ENCODE measurements around the gene PDGFC.

PDGFC gene

DNA sequence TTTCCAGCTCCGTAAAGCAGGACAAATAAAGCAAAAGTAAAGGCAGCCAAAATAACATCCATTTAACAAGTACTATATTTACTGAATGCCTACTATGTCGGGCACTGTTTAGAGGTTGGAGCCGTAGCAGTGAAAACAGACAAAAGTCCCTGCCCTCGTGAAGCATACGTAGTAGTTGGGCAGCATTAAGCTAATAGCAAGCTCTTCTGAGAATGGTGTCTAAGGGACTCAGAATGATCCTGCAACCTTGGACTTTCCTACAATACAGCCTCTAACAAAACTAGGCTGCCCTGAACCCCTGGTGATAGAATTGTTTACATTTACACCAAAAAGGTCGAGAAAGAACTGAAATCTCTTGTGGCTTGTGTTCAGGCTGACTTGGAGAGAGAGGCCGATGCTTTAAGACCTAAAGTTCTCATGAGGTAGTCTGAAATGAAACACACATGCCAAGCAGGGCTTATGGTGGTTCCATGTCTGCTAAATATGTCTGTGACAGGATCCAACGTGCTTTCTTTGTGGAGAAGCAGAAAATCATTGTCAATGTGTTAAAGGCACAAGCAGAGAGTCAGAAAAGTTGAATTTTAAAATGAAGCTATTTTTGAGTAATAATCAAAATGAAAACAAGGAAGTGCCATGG lies 898 bp upstream of the PDGFC start:
- DNase-seq = no peak

- no peak for DNase-seq
These were observed 379 bp downstream of the PDGFC start for GRCh38 chr4:156971165-156971675.

DNA sequence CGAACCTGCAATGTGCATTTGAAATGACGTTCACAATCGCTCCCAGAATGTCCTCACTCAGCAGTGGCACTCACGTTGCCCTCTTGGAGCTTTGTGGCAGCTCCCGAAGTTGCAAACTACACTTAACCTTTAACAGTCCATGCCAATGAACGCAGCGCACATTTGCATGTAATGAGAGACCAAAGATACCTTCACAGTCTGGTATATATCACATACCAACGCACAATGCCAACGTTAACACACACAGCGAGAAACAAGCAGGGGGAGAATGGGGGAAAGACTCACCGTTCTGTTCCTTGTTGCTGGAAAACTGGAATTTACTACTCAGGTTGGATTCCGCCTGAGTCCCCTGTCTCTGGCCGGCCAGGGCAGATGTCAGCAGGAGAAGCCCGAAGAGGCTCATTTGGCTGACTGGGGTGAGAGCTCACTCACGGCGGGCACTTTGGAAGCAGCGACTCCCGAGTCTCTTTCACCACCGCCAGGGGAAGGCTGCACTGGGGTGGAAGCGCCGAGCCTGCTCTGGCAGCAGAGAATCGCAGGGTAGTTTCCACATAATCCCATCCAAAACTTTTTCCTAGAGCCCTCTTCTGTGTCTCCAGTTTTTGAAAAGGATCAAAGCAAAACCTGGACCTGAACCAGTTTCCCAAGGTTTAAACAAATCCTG lies 966 bp downstream of the PDGFC start:
- no peak for DNase-seq

- DNase-seq = no peak
These were observed 1.7 kb downstream of the PDGFC start for GRCh38 chr4:156969911-156970310.

DNA sequence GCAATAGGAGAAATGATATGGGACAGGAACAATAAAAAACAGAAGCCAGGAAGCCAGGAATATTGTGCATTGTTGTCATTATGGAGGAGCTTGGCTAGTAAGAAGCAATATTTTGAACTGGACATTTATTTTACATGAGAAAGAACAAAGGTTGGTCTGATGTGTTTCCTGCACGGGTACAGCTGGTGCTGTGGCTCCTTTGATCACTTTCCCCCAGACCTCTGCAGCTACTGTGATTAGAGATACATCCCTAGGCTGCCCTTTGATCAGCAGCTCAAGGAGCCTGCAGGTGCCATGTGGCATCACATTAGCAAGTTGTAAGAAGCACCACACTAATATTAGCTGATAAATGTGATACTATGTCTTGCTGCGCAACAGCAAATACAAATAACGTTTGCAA lies 2.5 kb downstream of the PDGFC start:
- DNase-seq = no peak

GRCh38 chr4:156968479-156968984 lies 3.1 kb downstream of the PDGFC start:
- DNase-seq = no peak

- no peak for DNase-seq
These were observed 4.8 kb downstream of the PDGFC start for GRCh38 chr4:156966836-156967235.

GRCh38 chr4:156963419-156963818 lies 8.2 kb downstream of the PDGFC start:
- no peak for DNase-seq

DNA sequence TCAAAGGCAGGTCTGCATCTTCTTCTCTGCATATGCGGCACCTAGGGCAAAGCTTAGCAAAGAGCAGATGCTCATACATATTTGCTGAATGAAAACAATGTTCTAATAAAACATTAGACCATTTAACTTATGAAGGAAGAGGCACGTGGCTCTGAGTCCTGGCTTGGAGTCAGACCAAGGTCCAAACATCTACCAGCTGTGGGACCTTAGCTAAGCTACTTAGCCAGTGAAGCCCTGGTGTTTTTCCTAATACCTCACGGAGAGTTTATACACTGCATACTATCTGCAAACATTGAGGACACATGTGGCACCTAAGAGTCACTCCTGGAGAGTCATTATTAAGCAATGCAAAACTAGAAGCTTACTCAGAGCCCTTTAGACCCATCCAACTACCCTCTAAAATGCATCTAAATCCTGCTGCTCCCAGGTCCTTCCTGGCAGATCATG lies 9.0 kb downstream of the PDGFC start:
- no peak for DNase-seq

GRCh38 chr4:156962058-156962358 lies 9.6 kb downstream of the PDGFC start:
- no peak for DNase-seq

DNA sequence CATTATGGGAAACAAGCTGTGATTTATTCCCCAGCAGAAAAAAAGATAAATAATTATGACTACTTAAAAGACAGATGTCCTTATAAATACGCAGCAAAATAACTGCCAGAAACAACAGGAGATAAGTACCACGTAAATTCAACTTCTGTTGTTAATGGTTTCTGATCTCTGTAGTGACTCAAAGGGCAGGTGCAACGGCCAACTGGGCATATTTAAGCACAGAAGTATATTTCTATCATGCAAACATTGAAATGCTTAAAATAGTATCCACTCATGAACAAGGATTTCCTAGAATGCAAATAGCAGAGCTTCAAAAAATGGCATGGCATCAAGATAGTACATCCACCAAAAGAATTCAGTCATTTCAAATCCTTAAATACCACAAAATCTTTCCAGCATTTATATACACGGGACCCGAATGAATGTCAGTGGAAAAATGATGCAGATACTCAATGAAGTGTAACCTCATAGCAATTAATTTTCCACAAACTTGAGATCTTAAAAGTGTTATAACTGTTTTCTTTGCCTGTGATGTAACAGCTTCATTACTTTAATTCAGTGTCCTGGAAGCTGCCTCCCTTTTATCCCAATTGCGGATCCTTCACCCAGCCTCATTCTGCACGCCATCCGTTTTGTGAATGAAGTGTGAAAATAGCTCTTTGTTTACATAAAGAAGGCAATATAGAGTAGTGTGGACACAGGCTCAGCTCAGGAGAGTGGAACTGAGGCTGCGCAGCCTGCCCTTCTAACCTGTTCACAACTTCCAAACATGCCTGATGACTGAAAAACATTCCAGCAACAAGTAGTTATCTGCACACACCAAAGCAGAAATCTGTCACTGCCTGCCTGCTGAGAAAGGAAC lies 10.2 kb downstream of the PDGFC start:
- DNase-seq = no peak

GRCh38 chr4:156959298-156959702 lies 12.3 kb downstream of the PDGFC start:
- DNase-seq = no peak

GRCh38 chr4:156958276-156959074 lies 13.1 kb downstream of the PDGFC start:
- DNase-seq = no peak

GRCh38 chr4:156957556-156957955 lies 14.0 kb downstream of the PDGFC start:
- no peak for DNase-seq

DNA sequence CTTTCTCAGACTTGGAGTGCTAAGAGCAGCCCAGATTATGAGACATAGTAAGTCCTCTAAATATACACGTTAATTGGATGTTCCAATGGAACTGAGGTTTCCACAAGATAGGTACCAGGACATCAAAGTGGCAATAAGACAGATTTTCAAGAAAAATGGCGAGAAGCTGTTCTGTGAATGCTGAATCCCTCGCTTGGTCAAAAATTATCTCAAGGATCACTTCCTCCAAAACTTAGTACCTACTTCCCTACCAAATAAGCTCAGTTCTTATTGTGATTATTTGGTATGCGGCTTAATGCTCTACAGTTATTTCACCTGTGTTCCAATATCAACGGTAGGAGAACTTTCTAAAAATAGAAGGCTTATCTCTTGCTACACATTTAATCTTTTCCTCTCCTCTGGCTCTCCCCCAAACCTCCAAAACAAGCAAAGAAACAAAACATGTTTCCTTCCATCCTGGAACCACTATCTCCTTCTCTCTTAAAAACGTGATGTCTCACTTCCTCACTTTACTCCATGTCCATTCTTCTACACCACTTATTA lies 14.7 kb downstream of the PDGFC start:
- no peak for DNase-seq

DNA sequence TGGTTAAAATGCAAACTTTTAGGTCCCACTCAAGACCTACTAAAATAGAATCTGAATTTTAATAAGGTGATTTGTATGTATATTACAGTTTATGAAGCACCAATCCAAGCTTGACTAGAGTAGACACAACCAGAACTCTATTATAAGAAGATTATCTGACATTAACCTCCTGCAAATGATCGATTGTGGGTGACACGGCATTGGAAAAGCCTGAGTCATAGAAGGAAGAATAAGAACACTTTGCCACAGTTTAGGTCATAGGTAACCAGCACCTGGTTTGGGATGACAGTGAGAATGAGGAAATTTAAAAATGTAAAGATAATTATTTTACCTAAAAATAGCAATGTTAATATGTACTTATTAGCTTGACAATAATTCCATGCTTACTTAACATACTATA lies 15.2 kb downstream of the PDGFC start:
- DNase-seq = no peak

DNA sequence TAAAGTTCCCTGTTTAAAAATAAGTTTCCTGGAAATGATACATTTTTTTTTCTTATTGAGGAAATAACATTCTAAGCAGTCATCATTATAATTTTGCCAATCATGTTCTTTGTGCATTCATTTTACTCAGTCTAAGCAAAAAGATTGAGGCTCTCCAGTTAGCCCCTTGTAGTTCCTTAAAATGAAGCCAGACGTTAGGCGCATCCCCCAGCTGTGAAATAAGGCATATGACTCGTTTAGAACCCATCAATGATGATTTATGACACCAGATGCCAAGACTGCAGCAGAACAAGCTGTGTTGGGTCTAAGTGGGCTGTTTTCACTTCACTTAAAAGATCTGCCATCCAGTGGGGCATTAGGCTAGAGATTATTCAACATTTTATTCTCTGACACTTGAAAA lies 17.0 kb downstream of the PDGFC start:
- DNase-seq = no peak

DNA sequence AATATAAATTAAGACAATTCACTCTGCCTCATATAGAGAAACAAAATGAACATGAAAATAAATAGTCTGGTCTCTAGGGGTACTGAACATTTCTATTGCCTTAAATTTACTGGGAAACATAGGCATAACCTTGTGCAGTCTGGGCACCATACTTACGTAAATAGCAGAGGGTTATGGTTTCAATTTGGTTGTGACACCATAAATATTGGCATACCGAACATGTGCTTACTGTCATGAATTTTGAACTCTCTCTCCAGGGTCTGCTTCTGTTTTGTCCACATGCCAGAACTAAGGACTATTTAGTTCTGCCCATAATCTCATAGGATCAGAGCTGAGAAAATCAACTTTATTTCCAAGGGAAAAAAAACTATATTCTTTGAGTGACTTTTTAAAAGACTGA lies 17.6 kb downstream of the PDGFC start:
- DNase-seq = no peak

- DNase-seq = no peak
These were observed 18.6 kb downstream of the PDGFC start for GRCh38 chr4:156953001-156953400.

DNA sequence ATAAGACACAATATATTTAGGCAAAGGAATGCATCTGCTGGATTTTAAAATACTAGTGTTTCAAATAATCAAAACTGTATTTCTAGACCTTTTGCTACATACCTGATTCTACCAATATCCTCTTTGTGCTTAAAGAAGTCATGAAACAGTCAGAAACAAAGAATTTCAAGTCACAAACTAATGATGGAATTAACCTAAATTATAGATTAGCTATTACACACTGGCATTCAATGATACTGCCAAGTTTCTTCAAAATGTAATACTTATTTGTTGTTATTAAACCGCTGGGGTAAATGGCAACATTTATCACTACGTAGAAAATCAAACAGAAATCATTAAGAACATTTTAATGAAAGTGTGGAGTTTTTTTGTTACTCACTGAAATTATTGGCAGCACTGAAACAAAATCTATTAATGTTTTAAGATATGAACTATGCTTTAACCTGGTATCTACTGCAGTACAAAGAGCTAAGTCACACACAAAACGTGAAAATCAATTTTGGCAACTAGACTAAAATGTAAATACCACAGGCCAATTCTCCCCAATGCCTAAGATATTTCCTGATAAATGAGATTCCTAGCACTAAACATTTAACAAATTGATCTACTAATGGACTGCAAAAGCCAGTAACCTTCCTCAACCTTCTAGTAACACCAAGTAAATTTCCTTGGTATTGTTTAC lies 19.4 kb downstream of the PDGFC start:
- no peak for DNase-seq

GRCh38 chr4:156950948-156951347 lies 20.7 kb downstream of the PDGFC start:
- DNase-seq = no peak

GRCh38 chr4:156950090-156950489 lies 21.5 kb downstream of the PDGFC start:
- no peak for DNase-seq
